B cell (primary cell): ENCODE data around the gene PTCD3. TPM values are rescaled to one million over a fixed set of nuclear protein-coding genes. Genes with fewer than 3 reads are reported as not detected.

ENCODE experiments used
- ATAC-seq: fragments of 200-7000 bp; cut with Tn5 transposase; one replicate; pipeline ENCODE4 v1.10.0; 2021; ENCODE audit warnings: low read depth, mild to moderate bottlenecking, moderate number of reproducible peaks, moderate library complexity
- CTCF ChIA-PET: fragments of 350-600 bp; sonication (Branson Sonifier 250); formaldehyde crosslinking; loops from one replicate; lab custom pipeline; 2021; ENCODE audit warnings: antibody characterized with exemption, inconsistent platforms; lab: Charles Lee
- POLR2A ChIA-PET: fragments of 350-600 bp; sonication (Branson Sonifier 250); formaldehyde crosslinking; loops from one replicate; lab custom pipeline; 2021; ENCODE audit warnings: antibody characterized with exemption; lab: Charles Lee
- DNase-seq: peaks from one replicate; pipeline ENCODE4 v3.0.0; 2013
- H2AFZ ChIP-seq: 2 replicates; pipeline ENCODE4 v1.6.1; 2012; ENCODE audit warnings: mild to moderate bottlenecking, low read depth, low read length; ENCODE audit not compliant: insufficient read depth, poor library complexity, severe bottlenecking
- H3K27ac ChIP-seq, 2 donors: 1 replicate in 1 of 2; 2 replicates in 1 of 2; pipeline ENCODE4 v1.5.1; 2012 to 2013; ENCODE audit warnings: low read length in 2 of 2, mild to moderate bottlenecking in 2 of 2, moderate library complexity in 1 of 2
- H3K27me3 ChIP-seq, 4 experiments: fragments of 200-600 bp in 1 of 4; sonication (generic) in 1 of 4; replicated peaks in 1 of 4; 1 replicate in 2 of 4; 2 replicates in 2 of 4; pipeline versions ENCODE4 v1.6.1 to v1.7.0; 2013 to 2016; ENCODE audit warnings: low read length in 3 of 4, mild to moderate bottlenecking in 2 of 4, mixed read lengths in 1 of 4, moderate library complexity in 1 of 4; ENCODE audit not compliant: insufficient read depth in 4 of 4, control insufficient read depth in 3 of 4; ENCODE audit errors: control extremely low read depth in 1 of 4
- H3K36me3 ChIP-seq, 2 experiments: replicated peaks in 1 of 2; 1 replicate in 1 of 2; 2 replicates in 1 of 2; pipeline versions ENCODE4 v1.6.1 to v1.7.1; 2013; ENCODE audit warnings: low read length in 1 of 2; ENCODE audit not compliant: insufficient read depth in 2 of 2, control insufficient read depth in 1 of 2; ENCODE audit errors: control extremely low read depth in 1 of 2, extremely low read depth in 1 of 2
- H3K4me1 ChIP-seq, 2 donors: fragments of 200-600 bp in 1 of 2; sonication (generic) in 1 of 2; 1 replicate in 1 of 2; 2 replicates in 1 of 2; pipeline versions ENCODE4 v1.5.1 to v1.6.1; 2013 to 2017; ENCODE audit warnings: low read length in 2 of 2; ENCODE audit not compliant: control insufficient read depth in 2 of 2, insufficient read depth in 2 of 2
- H3K4me2 ChIP-seq: replicated peaks from 2 replicates; pipeline ENCODE3; 2012; ENCODE audit warnings: mild to moderate bottlenecking, low read depth, low read length; ENCODE audit not compliant: poor library complexity, severe bottlenecking
- H3K4me3 ChIP-seq, 5 experiments: fragments of 200-600 bp in 1 of 5; sonication (generic) in 1 of 5; 1 replicate in 3 of 5; 2 replicates in 2 of 5; pipeline versions ENCODE4 v1.5.1 to v1.7.0; 2011 to 2016; ENCODE audit warnings: low read length in 4 of 5, mild to moderate bottlenecking in 4 of 5, low read depth in 2 of 5, control low read depth in 1 of 5, moderate library complexity in 1 of 5; ENCODE audit not compliant: insufficient read depth in 1 of 5; ENCODE audit errors: control extremely low read depth in 1 of 5, extremely low read depth in 1 of 5
- H3K79me2 ChIP-seq: fragments of 200-600 bp; sonication (generic); one replicate; pipeline ENCODE4 v1.6.0; 2016; ENCODE audit warnings: low read length; ENCODE audit not compliant: control insufficient read depth, insufficient read depth
- H3K9ac ChIP-seq: fragments of 200-600 bp; sonication (generic); 2 replicates; pipeline ENCODE4 v1.6.1; 2017; ENCODE audit warnings: mild to moderate bottlenecking, low read length, moderate library complexity
- H3K9me3 ChIP-seq, 3 donors: one replicate each; pipeline versions ENCODE4 v1.6.1 to v1.7.1; 2013; ENCODE audit warnings: low read length in 2 of 3; ENCODE audit not compliant: control insufficient read depth in 2 of 3, insufficient read depth in 1 of 3; ENCODE audit errors: control extremely low read depth in 1 of 3
- H4K20me1 ChIP-seq: 2 replicates; pipeline ENCODE4 v1.6.0; 2012; ENCODE audit warnings: mild to moderate bottlenecking, low read length; ENCODE audit not compliant: insufficient read depth, control insufficient read depth, poor library complexity, severe bottlenecking
- H3K27ac Mint-ChIP-seq: one replicate; pipeline ENCODE4 v1.8.0; 2021; ENCODE audit warnings: mixed read lengths
- H3K27me3 Mint-ChIP-seq: one replicate; pipeline ENCODE4 v1.8.0; 2021; ENCODE audit warnings: mixed read lengths
- H3K4me1 Mint-ChIP-seq: one replicate; pipeline ENCODE4 v1.8.0; 2021; ENCODE audit warnings: mixed read lengths
- H3K4me3 Mint-ChIP-seq: one replicate; pipeline ENCODE4 v1.8.0; 2021; ENCODE audit warnings: mixed read lengths
- H3K9me3 Mint-ChIP-seq: one replicate; pipeline ENCODE4 v1.8.0; 2022; ENCODE audit warnings: mixed read lengths; ENCODE audit not compliant: insufficient read depth
- EZH2 ChIP-seq: IDR thresholded peaks from 2 replicates; pipeline ENCODE4 v1.6.1; 2012; ENCODE audit warnings: borderline replicate concordance, low read depth, mild to moderate bottlenecking, moderate library complexity, low read length; ENCODE audit not compliant: insufficient read depth, poor library complexity, severe bottlenecking
- WGBS: methylation state at CpG from one replicate; pipeline ENCODE4 v1.1.5; 2013; ENCODE audit warnings: missing lambda C conversion rate; ENCODE audit not compliant: insufficient coverage; 5-methylcytosine and 5-hydroxymethylcytosine counted together
- intact Hi-C: fragments of 100-400 bp; cut with micrococcal nuclease; formaldehyde crosslinking; loops from one replicate; pipeline ENCODE4 v1.10.0; 2022
- polyA plus RNA-seq: library from polyadenylated mRNA; depleted of rRNA; stranded (reverse); fragments of >200 nt; gene quantifications from 2 replicates; pipeline ENCODE4 v1.2.3, GENCODE V29; 2012
- total RNA-seq, 2 donors: library from RNA; stranded (reverse); fragments of 120-200 nt in 1 of 2; gene quantifications; 1 replicate in 1 of 2; 2 replicates in 1 of 2; pipeline versions ENCODE4 v1.2.3 to v1.2.4, GENCODE V29; 2013 to 2022
- TF ChIP-seq, protein P1 (sequence below): fragments of 200-600 bp; IDR thresholded peaks from one replicate; pipeline ENCODE4 v1.8.0; 2022; ENCODE audit warnings: antibody characterized with exemption, mild to moderate bottlenecking

The PTCD3 gene
- total and polyA plus RNA-seq, 2 donors (not counting 1 experiment from before 2014, with no cell fraction given): 61.4 to 174 TPM

DNA sequence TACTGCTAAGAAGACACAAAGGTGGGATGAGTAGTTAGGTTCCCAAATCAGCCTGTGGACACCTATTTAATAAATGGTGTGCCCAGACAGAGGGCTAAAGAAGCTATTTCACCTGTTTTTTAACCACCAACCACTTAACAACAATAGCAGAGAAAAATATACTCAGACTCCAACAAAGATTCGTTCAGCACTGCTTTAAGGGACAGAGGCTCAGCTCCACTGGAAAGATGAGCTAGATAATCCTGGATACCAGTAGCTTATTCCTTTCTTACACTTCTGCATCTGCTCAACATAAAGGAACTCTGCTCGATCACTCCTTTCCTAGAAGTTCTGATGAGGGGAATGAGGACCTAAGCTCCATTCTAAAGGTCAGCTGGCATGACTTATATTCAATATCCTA, 44.5 kb downstream of the PTCD3 start:
- Mint-ChIP-seq H3K9me3 (no peaks in the 10 kb centered on the region), H3K27me3 (no peaks in the 10 kb centered on the region), H3K4me3 (no peak overlapping the region), H3K27ac (no peak overlapping the region), H3K4me1 (peaks cover 5% of the 10 kb centered on the region)
- DNase-seq (no peak), ATAC-seq (no peak)
- no peak for TF ChIP-seq EZH2
- TF ChIP-seq, protein P1, sequence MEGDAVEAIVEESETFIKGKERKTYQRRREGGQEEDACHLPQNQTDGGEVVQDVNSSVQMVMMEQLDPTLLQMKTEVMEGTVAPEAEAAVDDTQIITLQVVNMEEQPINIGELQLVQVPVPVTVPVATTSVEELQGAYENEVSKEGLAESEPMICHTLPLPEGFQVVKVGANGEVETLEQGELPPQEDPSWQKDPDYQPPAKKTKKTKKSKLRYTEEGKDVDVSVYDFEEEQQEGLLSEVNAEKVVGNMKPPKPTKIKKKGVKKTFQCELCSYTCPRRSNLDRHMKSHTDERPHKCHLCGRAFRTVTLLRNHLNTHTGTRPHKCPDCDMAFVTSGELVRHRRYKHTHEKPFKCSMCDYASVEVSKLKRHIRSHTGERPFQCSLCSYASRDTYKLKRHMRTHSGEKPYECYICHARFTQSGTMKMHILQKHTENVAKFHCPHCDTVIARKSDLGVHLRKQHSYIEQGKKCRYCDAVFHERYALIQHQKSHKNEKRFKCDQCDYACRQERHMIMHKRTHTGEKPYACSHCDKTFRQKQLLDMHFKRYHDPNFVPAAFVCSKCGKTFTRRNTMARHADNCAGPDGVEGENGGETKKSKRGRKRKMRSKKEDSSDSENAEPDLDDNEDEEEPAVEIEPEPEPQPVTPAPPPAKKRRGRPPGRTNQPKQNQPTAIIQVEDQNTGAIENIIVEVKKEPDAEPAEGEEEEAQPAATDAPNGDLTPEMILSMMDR: no peak
- CTCF ChIA-PET: interaction anchor here (0.9 to 1.5 kb wide), 3 partner anchors 323 to 513 kb away, joined by 3 to 4 read pairs (median 3); no protein-coding TSS in a partner anchor
- no peak overlapping the region for H3K4me2 ChIP-seq
- no peak overlapping the region for H2AFZ ChIP-seq
- H3K27ac ChIP-seq: no peak overlapping the region
- H3K4me3 ChIP-seq: no peak overlapping the region
- H3K27me3 ChIP-seq: no peaks in the 10 kb centered on the region
- H4K20me1 ChIP-seq: no peaks in the 10 kb centered on the region
- no peaks in the 10 kb centered on the region for H3K79me2 ChIP-seq
- H3K9me3 ChIP-seq: no peaks in the 10 kb centered on the region
- no CpG with 5 or more reads among the region's 2 CpGs for WGBS
- H3K9ac ChIP-seq: no peak overlapping the region
- H3K36me3 ChIP-seq: peaks cover 23 to 68% of the 10 kb centered on the region in 2 experiments
- no peaks in the 10 kb centered on the region for H3K4me1 ChIP-seq
- POLR2A ChIA-PET: no interaction called here
- intact Hi-C loops: no loop called here

DNA sequence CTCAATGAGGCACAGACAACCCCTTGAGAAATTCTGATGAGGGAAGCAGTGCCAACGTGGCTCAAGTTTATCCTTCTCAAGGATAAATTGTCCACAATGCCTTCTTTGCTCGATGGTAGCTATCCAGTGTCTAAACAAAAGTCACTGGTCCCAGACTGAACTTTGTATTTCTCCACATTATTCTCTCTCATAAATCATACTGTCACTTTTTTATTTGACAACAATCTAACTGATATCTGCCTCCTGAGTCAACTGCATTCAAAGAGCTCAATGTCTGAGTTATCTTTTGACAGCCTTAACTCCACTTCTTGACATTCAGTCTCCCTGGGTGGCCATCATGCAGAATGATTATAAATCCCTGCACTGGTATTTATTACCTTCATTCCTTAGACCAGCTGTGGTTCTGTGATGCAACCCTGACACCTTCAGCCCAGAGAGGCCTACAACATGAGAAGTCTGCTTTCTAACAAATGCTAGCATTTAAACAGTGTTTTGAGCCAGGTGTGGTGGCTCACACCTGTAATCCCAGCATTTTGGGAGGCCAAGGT, 51.0 kb downstream of the PTCD3 start:
- ATAC-seq (no peak), DNase-seq (no peak)
- H3K4me3 ChIP-seq: no peak overlapping the region
- no peaks in the 10 kb centered on the region for H3K79me2 ChIP-seq
- Mint-ChIP-seq H3K27ac (no peak overlapping the region), H3K9me3 (no peaks in the 10 kb centered on the region), H3K27me3 (no peaks in the 10 kb centered on the region), H3K4me3 (no peak overlapping the region), H3K4me1 (no peaks in the 10 kb centered on the region)
- no peaks in the 10 kb centered on the region for H4K20me1 ChIP-seq
- no peak overlapping the region for H3K4me2 ChIP-seq
- no peak overlapping the region for H3K9ac ChIP-seq
- TF ChIP-seq, protein P1: no peak
- no peak for TF ChIP-seq EZH2
- H3K36me3 ChIP-seq: peaks cover 9 to 69% of the 10 kb centered on the region in 2 experiments
- ChIA-PET CTCF (no interaction called here), POLR2A (no interaction called here)
- H2AFZ ChIP-seq: no peak overlapping the region
- no peaks in the 10 kb centered on the region for H3K4me1 ChIP-seq
- 100% methylated on average over 2 of the region's 2 CpGs for WGBS
- no peak overlapping the region for H3K27ac ChIP-seq
- intact Hi-C loops: no loop called here
- no peaks in the 10 kb centered on the region for H3K27me3 ChIP-seq
- H3K9me3 ChIP-seq: no peaks in the 10 kb centered on the region
